ENCODE data around the gene CCDC28B. TPM values are rescaled to one million over a fixed set of nuclear protein-coding genes. Genes with fewer than 3 reads are reported as not detected.

Gene CCDC28B
- total and polyA plus RNA-seq, 2 of the 13 experiments (the other 11 are each of a cell fraction or from before 2014, with no cell fraction given): 2.6 to 3.5 TPM

- TF ChIP-seq ZBTB49 (CRISPR knock-in tag; IDR thresholded peaks at IDR 0.05; ENCODE audit: borderline replicate concordance) (no peak), CEBPZ (IDR thresholded peaks at IDR 0.05; ENCODE audit: low read length) (no peak), ATAD3A (CRISPR knock-in tag; IDR thresholded peaks at IDR 0.05) (no peak), HMGA1 (CRISPR knock-in tag; conservative IDR thresholded peaks at IDR 0.05) (no peak), ZBTB2 (CRISPR knock-in tag; IDR thresholded peaks at IDR 0.05; ENCODE audit: low read depth) (peak; percentile 94), ZNF20 (CRISPR knock-in tag; IDR thresholded peaks at IDR 0.05) (no peak), TMF1 (CRISPR knock-in tag; IDR thresholded peaks at IDR 0.05; ENCODE audit: low read depth) (no peak; the same call in none of the 2 replicates), KDM3A (CRISPR knock-in tag; IDR thresholded peaks at IDR 0.05; ENCODE audit: low read depth) (0 out of 2 replicates have a peak, but pooled peaks have one; percentile 41), ATF2 (CRISPR knock-in tag; IDR thresholded peaks at IDR 0.05) (peak; percentile 68; the same call in 1 of the 2 replicates), ZNF121 (CRISPR knock-in tag; IDR thresholded peaks at IDR 0.05) (no peak; the same call in 1 of the 2 replicates), CTCF (CRISPR knock-in tag; IDR thresholded peaks at IDR 0.05) (no peak), HOXA5 (CRISPR knock-in tag; IDR thresholded peaks at IDR 0.05) (peak; percentile 83), CC2D1A (CRISPR knock-in tag; IDR thresholded peaks at IDR 0.05) (no peak), ZNF224 (CRISPR knock-in tag; IDR thresholded peaks at IDR 0.05) (no peak), ZNF232 (CRISPR knock-in tag; IDR thresholded peaks at IDR 0.05; ENCODE audit: borderline replicate concordance) (peak; percentile 81), ZFP91 (CRISPR knock-in tag; IDR thresholded peaks at IDR 0.05; ENCODE audit: borderline replicate concordance) (peak; percentile 80)
Measured at GRCh38 chr1:32179443-32180185, 20.8 kb upstream of the CCDC28B start, which contains the start of gene TXLNA (continued).
